HT1080 (cell line): Measurements from ENCODE around the gene PROSER3. TPM values are rescaled to one million over a fixed set of nuclear protein-coding genes. Genes with fewer than 3 reads are reported as not detected.
"Not testable (repeated sequence)": the region's sequence is repeated elsewhere in the genome, so short reads cannot be mapped to it uniquely, and the experiment has no call there.

ENCODE experiments used
- DNase-seq: peaks from one replicate; pipeline ENCODE4 v3.0.0-alpha.2; 2015; ENCODE audit warnings: low read depth
- total RNA-seq: library from RNA; depleted of rRNA; stranded (reverse); fragments of >200 nt; shearing (Covaris generic); gene quantifications from 2 replicates; pipeline ENCODE4 v1.2.3, GENCODE V29; 2014

PROSER3 gene
- total RNA-seq, 1 experiment from 2014 or later: 10.8 TPM

- no peak for DNase-seq
Observed at GRCh38 chr19:35722461-35722860, 35.5 kb upstream of the PROSER3 start.

- DNase-seq: no peak
Observed at GRCh38 chr19:35722897-35723296, 35.1 kb upstream of the PROSER3 start.

DNA sequence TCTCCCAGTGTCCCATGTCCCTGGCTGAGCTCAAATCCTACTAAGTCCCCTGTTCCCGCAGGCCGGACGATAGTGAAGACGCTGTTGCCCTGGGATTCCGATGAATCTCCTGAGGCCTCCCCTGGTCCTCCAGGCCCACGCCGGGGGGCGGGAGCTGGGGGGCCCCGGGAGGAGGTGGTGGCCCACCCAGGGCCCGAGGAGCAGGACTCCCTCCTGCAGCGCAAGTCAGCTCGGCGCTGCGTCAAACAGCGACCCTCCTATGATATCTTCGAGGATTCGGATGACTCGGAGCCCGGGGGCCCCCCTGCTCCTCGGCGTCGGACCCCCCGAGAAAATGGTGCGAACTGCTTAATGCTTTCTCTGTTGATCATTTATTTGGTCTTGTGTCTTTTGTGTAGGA is 34.3 kb upstream of the PROSER3 start:
- DNase-seq: no peak

- not testable (repeated sequence) for DNase-seq
Observed at GRCh38 chr19:35724132-35724531, 33.8 kb upstream of the PROSER3 start.

DNA sequence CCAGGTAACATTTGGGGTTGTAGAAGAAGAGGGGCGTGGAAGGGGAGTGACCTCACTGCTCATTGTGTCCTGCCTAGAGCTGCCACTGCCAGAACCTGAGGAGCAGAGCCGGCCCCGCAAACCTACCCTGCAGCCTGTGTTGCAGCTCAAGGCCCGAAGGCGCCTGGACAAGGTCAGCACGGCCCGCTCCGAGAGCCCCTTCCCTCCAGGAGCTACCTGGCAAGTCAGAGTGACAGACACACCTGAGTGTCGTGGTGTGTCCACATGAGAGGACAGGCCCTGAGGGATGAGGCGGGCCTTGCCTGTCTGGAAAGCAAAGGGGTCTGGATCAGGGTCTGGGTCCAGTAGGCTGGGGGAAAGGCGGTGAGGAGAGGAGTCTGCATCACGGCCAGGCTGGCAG is 33.4 kb upstream of the PROSER3 start:
- no peak for DNase-seq

DNA sequence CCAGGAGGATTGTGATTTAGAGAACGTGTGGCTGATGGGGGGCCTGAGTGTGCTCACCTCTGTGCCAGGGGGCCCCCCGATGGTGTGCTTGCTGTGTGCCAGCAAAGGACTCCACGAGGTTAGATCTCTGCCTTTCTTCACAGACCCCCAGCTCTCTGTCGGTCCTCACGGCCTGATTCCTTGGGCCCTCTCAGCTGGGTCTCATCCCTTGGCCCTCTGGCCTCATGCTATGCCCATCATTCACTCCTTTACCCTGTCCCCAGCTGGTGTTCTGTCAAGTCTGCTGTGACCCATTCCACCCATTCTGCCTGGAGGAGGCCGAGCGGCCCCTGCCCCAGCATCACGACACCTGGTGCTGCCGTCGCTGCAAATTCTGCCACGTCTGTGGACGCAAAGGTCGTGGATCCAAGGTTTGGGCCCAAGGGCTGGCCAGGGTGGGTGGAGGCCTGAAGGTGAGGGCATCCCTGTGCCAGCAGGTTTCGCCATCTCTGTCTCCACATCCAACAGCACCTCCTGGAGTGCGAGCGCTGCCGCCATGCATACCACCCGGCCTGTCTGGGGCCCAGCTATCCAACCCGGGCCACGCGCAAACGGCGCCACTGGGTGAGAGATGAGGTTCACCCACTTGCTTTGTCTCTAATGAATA is 32.6 kb upstream of the PROSER3 start:
- DNase-seq: no peak

DNA sequence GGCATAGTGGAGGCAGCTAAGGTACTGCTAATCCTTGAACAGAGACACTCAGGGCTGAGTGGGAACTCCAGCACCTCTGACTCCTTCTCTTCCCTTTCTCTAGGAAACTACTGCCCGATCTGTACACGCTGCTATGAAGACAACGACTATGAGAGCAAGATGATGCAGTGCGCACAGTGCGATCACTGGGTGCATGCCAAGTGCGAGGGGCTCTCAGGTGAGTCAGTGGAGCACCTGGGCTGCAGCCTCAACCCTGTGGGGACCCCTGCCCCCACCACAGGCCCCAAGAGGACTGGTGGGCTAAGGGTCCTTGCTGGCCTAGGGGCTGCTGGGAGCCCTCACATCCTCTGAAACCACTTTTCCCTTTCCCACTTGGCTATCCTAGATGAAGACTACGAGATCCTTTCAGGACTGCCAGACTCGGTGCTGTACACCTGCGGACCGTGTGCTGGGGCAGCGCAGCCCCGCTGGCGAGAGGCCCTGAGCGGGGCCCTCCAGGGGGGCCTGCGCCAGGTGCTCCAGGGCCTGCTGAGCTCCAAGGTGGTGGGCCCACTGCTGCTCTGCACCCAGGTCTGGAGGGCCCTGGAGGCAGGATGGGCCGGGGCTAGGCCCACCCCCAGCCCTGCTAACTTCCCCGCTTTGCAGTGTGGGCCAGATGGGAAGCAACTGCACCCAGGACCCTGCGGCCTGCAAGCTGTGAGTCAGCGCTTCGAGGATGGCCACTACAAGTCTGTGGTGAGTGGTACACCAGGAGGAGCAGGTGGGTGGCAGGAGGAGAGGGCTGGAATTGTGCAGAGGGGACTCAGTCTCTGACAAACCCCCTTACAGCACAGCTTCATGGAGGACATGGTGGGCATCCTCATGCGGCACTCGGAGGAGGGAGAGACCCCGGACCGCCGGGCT is 30.7 kb upstream of the PROSER3 start:
- DNase-seq: no peak

DNA sequence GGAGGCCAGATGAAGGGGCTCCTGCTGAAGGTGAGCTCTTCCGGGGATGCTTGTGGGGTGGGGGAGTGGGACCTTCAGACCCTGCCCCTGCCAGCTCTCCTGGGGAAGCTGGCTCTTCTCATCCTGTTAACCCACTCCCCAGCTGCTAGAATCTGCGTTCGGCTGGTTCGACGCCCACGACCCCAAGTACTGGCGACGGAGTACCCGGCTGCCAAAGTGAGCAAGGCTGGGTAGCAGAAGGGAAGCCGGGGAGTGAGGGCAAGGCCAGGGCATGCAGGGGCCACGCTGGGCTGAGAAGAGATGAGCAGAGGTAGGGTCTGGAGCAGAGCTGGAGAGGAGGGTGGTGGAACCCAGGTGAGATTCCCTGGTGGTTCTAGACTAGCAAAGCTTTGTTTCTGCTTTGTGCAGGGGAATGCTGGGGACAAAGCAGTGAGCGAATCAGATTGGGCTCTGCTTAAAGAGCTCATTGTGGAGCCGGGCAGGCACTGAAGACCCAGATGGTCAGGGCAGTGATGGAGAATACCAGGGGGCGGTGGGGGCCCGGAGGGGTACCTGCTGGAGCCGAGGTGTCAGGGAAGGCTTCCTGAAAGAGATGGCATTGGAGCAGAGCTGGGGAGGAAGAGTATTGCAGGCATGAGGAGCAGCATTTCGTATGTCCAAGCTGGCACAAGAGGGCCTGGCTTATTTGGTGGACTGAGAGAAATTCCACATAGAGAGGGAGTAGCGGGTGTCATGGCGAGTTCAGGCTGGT is 29.8 kb upstream of the PROSER3 start:
- no peak for DNase-seq

- no peak for DNase-seq
Observed at GRCh38 chr19:35729021-35729420, 29.0 kb upstream of the PROSER3 start.

- DNase-seq: no peak
Observed at GRCh38 chr19:35729763-35730162, 28.2 kb upstream of the PROSER3 start.

GRCh38 chr19:35730326-35730725 is 27.6 kb upstream of the PROSER3 start:
- DNase-seq: no peak

GRCh38 chr19:35731353-35731752 is 26.6 kb upstream of the PROSER3 start:
- no peak for DNase-seq

DNA sequence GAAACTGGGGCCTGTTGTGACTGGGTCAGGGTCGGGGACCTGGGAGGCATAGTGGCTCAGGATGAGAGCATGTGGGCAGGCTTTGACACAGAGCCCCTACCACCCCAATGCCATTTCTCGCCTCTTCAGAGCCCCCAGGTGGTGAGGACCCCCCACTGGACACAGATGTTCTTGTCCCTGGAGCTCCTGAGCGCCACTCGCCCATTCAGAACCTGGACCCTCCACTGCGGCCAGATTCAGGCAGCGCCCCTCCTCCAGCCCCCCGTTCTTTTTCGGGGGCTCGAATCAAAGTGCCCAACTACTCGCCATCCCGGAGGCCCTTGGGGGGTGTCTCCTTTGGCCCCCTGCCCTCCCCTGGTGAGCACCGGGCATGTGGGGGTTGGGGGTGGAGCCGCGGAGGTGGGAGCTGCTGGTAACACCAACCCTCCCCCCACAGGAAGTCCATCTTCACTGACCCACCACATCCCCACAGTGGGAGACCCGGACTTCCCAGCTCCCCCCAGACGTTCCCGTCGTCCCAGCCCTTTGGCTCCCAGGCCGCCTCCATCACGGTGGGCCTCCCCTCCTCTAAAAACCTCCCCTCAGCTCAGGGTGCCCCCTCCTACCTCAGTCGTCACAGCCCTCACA is 26.1 kb upstream of the PROSER3 start:
- DNase-seq: no peak

GRCh38 chr19:35732540-35733179 is 25.3 kb upstream of the PROSER3 start:
- no peak for DNase-seq

DNA sequence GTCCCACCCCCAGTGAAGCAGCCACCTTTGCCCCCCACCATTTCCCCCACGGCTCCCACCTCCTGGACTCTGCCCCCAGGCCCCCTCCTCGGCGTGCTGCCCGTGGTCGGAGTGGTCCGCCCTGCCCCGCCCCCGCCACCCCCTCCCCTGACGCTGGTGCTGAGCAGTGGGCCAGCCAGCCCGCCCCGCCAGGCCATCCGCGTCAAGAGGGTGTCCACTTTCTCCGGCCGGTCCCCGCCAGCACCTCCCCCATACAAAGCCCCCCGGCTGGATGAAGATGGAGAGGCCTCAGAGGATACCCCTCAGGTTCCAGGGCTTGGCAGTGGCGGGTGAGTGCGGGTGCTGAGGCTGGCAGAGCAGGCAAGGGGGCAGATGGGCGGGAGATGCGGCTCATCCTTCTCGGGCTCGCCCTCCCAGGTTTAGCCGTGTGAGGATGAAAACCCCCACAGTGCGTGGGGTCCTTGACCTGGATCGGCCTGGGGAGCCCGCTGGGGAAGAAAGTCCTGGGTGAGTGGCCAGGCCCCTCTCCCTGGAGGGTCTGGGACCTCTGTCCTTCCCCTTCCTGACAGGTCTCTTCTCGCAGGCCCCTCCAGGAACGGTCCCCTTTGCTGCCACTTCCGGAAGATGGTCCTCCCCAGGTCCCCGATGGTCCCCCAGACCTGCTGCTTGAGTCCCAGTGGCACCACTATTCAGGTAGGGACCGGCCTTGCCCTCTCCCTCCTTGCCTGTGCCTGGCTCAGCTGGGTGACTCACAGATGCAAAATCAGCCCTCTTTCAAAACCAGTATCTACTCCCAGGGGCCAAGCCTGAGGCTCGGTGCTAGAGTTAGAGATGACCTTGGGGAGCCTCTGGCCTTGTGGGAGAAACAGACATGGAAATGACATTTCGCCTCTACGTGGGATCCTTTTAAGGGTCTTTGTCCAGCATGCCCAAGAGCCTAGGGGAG is 24.5 kb upstream of the PROSER3 start:
- no peak for DNase-seq

DNA sequence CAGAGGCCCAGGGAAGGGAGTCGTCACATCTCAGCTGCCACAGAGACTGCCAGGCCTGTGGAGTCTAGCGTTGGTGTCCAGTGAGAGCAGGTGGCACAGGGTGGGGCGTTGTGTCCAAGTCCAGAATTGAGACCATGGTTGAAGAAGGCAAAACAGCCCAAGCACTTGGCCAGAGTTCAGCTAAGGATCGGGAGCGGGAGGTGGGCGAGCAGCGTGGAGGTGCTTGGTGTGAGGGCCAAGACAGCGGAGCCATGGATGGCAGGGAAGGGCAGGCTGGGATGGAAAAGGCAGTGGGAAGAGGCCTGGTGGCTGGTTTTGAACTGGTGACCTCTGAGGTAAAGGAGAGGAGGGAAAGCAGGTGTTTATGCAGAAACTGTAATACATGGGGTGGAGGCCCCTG is 23.7 kb upstream of the PROSER3 start:
- no peak for DNase-seq

GRCh38 chr19:35734889-35735288 is 23.1 kb upstream of the PROSER3 start:
- DNase-seq: no peak

GRCh38 chr19:35736913-35737886 is 20.8 kb upstream of the PROSER3 start:
- DNase-seq: no peak
